Endothelial cell of umbilical vein (primary cell): ENCODE results near the gene MATN4. TPM values are rescaled to one million over a fixed set of nuclear protein-coding genes. Genes with fewer than 3 reads are reported as not detected.

Experiments
- BruUV-seq: library from RNA; stranded (reverse); fragments of 400-500 nt; replicated peaks from 2 replicates; lab custom pipeline; 2021; lab: Mats Ljungman, UMichigan
- CTCF ChIA-PET: fragments of 300-600, 350-600 bp; sonication (Branson Sonifier 250); formaldehyde crosslinking; loops from one replicate; lab custom pipeline; 2021; ENCODE audit warnings: antibody characterized with exemption, inconsistent platforms; lab: Charles Lee
- POLR2A ChIA-PET: fragments of 300-600, 350-600 bp; sonication (Branson Sonifier 250); formaldehyde crosslinking; loops from one replicate; lab custom pipeline; 2021; ENCODE audit warnings: antibody characterized with exemption, inconsistent platforms; lab: Charles Lee
- DNase-seq: peaks from one replicate; pipeline ENCODE4 v3.0.0-alpha.2; 2011; ENCODE audit warnings: low read depth, low spot score
- FAIRE-seq: peaks from 2 replicates; lab custom pipeline; 2011; peaks lifted over from hg19 to GRCh38; lab: Jason Lieb, UNC
- H2AFZ ChIP-seq: 2 replicates; pipeline ENCODE4 v1.6.0; 2012; ENCODE audit warnings: low read depth, low read length, control low read depth, inconsistent platforms
- H3K27ac ChIP-seq: 2 replicates; pipeline ENCODE4 v1.5.1; 2011; ENCODE audit warnings: low read depth, mild to moderate bottlenecking, control low read depth, low read length, moderate library complexity; ENCODE audit not compliant: insufficient read depth
- H3K27me3 ChIP-seq, 2 experiments: 2 replicates each; pipeline versions ENCODE4 v1.6.0 to v1.6.1; 2011; ENCODE audit warnings: low read length in 2 of 2, mixed read lengths in 1 of 2; ENCODE audit not compliant: control insufficient read depth in 2 of 2, insufficient read depth in 2 of 2
- H3K36me3 ChIP-seq, 2 experiments: 2 replicates in 1 of 2; 3 replicates in 1 of 2; pipeline ENCODE4 v1.5.1; 2011; ENCODE audit warnings: low read length in 2 of 2, mild to moderate bottlenecking in 1 of 2, moderate library complexity in 1 of 2; ENCODE audit not compliant: control insufficient read depth in 2 of 2, insufficient read depth in 2 of 2; ENCODE audit errors: extremely low read depth in 1 of 2
- H3K4me1 ChIP-seq: 3 replicates; pipeline ENCODE4 v1.5.1; 2011; ENCODE audit warnings: mild to moderate bottlenecking, low read length; ENCODE audit not compliant: control insufficient read depth, insufficient read depth; ENCODE audit errors: extremely low read depth
- H3K4me2 ChIP-seq: 2 replicates; pipeline ENCODE4 v1.6.1; 2011; ENCODE audit warnings: low read length, control low read depth, mixed read lengths; ENCODE audit not compliant: insufficient read depth
- H3K4me3 ChIP-seq, 3 experiments: fragments of 200-600 bp in 1 of 3; sonication (generic), shearing (Covaris generic) in 1 of 3; replicated peaks in 1 of 3; 2 replicates each; pipeline ENCODE4 v1.5.1; 2011 to 2016; ENCODE audit warnings: control low read depth in 3 of 3, low read length in 3 of 3, mild to moderate bottlenecking in 2 of 3, inconsistent platforms in 1 of 3, low read depth in 1 of 3, moderate library complexity in 1 of 3; ENCODE audit not compliant: insufficient read depth in 1 of 3
- H3K79me2 ChIP-seq: 2 replicates; pipeline ENCODE4 v1.6.0; 2012; ENCODE audit warnings: low read length, inconsistent platforms; ENCODE audit not compliant: control insufficient read depth, insufficient read depth
- H3K9ac ChIP-seq: replicated peaks from 2 replicates; pipeline ENCODE3; 2011; ENCODE audit warnings: low read length, control low read depth; ENCODE audit not compliant: insufficient read depth; ENCODE audit errors: extremely low read depth
- H3K9me1 ChIP-seq: replicated peaks from 3 replicates; pipeline ENCODE4 v1.6.0; 2011; ENCODE audit warnings: mild to moderate bottlenecking, low read length; ENCODE audit not compliant: control insufficient read depth, insufficient read depth; ENCODE audit errors: extremely low read depth
- H3K9me3 ChIP-seq: replicated peaks from 2 replicates; pipeline ENCODE4 v1.5.1; 2012; ENCODE audit warnings: low read length, inconsistent platforms; ENCODE audit not compliant: control insufficient read depth, insufficient read depth
- H4K20me1 ChIP-seq: replicated peaks from 2 replicates; pipeline ENCODE3; 2011; ENCODE audit warnings: mild to moderate bottlenecking, low read length; ENCODE audit not compliant: control insufficient read depth, insufficient read depth; ENCODE audit errors: extremely low read depth
- CTCF ChIP-seq, 2 donors: IDR thresholded peaks; 1 replicate in 1 of 2; 2 replicates in 1 of 2; pipeline ENCODE4 v1.5.1; 2011; ENCODE audit warnings: low read length in 2 of 2, mild to moderate bottlenecking in 2 of 2, moderate library complexity in 2 of 2, control low read depth in 1 of 2, inconsistent platforms in 1 of 2, low read depth in 1 of 2; ENCODE audit not compliant: insufficient read depth in 1 of 2; ENCODE audit errors: extremely low read depth in 1 of 2
- EZH2 ChIP-seq: IDR thresholded peaks from 2 replicates; pipeline ENCODE4 v1.6.1; 2012; ENCODE audit warnings: borderline replicate concordance, low read depth, mild to moderate bottlenecking, moderate library complexity, low read length, inconsistent platforms; ENCODE audit not compliant: severe bottlenecking
- FOS ChIP-seq: IDR thresholded peaks from 2 replicates; pipeline ENCODE4 v1.6.1; 2011; ENCODE audit warnings: mild to moderate bottlenecking, low read length, moderate library complexity, borderline replicate concordance; ENCODE audit not compliant: insufficient read depth
- GATA2 ChIP-seq: IDR thresholded peaks from 2 replicates; pipeline ENCODE4 v1.7.0; 2011; ENCODE audit warnings: low read depth, mild to moderate bottlenecking, moderate library complexity, mixed read lengths, low read length; ENCODE audit not compliant: insufficient read length, insufficient read depth
- JUN ChIP-seq: IDR thresholded peaks from 2 replicates; pipeline ENCODE4 v1.6.1; 2011; ENCODE audit warnings: borderline replicate concordance, low read depth; ENCODE audit not compliant: insufficient read length, insufficient read depth
- MYC ChIP-seq: IDR thresholded peaks from one replicate; pipeline ENCODE4 v1.6.1; 2011; ENCODE audit warnings: mild to moderate bottlenecking, low read depth, low read length
- POLR2AphosphoS5 ChIP-seq: IDR thresholded peaks from 2 replicates; pipeline ENCODE4 v1.6.1; 2012; ENCODE audit warnings: low read depth, mild to moderate bottlenecking, control low read depth, low read length, moderate library complexity; ENCODE audit not compliant: insufficient read depth
- dilution Hi-C: fragments of 300-500 bp; cut with MboI; formaldehyde crosslinking; loops from one replicate; pipeline ENCODE4 v1.15.0; 2019; ENCODE audit warnings: low sequenced_read_pairs; ENCODE audit not compliant: extremely low pct_ligation_motif_present
- intact Hi-C: fragments of 100-400 bp; cut with micrococcal nuclease; formaldehyde crosslinking; loops from one replicate; pipeline ENCODE4 v1.10.0; 2022
- polyA plus RNA-seq, 4 experiments: library from polyadenylated mRNA; depleted of rRNA in 3 of 4; stranded (reverse) in 3 of 4; unstranded in 1 of 4; fragments of >200 nt; gene quantifications; 2 replicates each; pipeline versions ENCODE4 v1.2.1 to v1.2.3, GENCODE V29; 2011 to 2012; ENCODE audit warnings: missing spikeins in 1 of 4
- total RNA-seq: library from RNA; stranded (reverse); gene quantifications from 2 replicates; pipeline ENCODE4 v1.2.3, GENCODE V29; 2021
- TF ChIP-seq, protein P1 (sequence below): IDR thresholded peaks from 2 replicates; pipeline ENCODE4 v1.6.1; 2011; ENCODE audit not compliant: insufficient read depth, insufficient read length

Gene MATN4
- total and polyA plus RNA-seq, 2 donors (not counting 3 experiments of a cell fraction or from before 2014, with no cell fraction given): 0.10 TPM; not detected in 1

- Histone ChIP-seq H3K9ac (no peak overlapping the region), H3K9me3 (no peaks in the 10 kb centered on the region), H3K9me1 (no peaks in the 10 kb centered on the region), H4K20me1 (no peaks in the 10 kb centered on the region), H3K4me3 (no peak overlapping the region), H2AFZ (no peak overlapping the region), H3K4me2 (no peak overlapping the region), H3K27me3 (no peaks in the 10 kb centered on the region), H3K27ac (no peak overlapping the region), H3K36me3 (peaks cover 4 to 5% of the 10 kb centered on the region in 2 experiments), H3K79me2 (peaks cover 42% of the 10 kb centered on the region), H3K4me1 (peaks cover 19% of the 10 kb centered on the region)
- ChIA-PET CTCF (interaction anchor here (1.0 to 4.0 kb wide), 11 partner anchors 11 to 100 kb away, joined by 3 to 22 read pairs (median 9); partner anchors contain the start of gene SYS1), POLR2A (interaction anchor here (0.9 to 2.7 kb wide), 2 partner anchors 11 to 26 kb away, joined by 3 to 10 read pairs; partner anchors contain the start of genes SDC4 and SYS1)
- dilution Hi-C loops: no loop called here
- DNase-seq (no peak), FAIRE-seq (no peak)
- no peak for TF ChIP-seq MYC
- no TSS peak for BruUV-seq
- intact Hi-C loops: no loop called here
Observed at GRCh38 chr20:45336530-45337366, 28.6 kb upstream of the MATN4 start.

DNA sequence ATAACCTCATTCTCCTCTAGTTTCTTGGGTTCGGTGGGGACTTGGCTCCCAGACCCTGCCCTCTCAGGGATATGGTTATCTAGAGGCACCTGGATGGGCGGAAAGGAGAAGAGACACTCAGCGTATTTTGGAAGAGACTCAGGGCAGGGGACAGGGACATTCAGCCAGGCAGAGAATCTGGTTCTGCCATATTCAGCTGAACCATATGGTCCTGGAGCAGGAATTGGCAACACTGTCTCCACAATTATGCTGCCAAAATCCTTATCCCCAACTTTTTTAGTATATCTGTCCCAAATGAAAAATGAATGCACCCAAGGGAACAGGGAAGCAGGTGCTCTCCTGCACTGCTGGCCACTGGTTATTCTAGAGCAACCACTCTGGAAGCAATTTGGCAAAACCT lies 22.4 kb upstream of the MATN4 start:
- ChIA-PET CTCF (no interaction called here), POLR2A (no interaction called here)
- Histone ChIP-seq H3K4me3 (no peak overlapping the region), H3K4me1 (no peaks in the 10 kb centered on the region), H3K36me3 (peaks cover 8 to 14% of the 10 kb centered on the region in 2 experiments), H3K9me1 (no peaks in the 10 kb centered on the region), H3K79me2 (no peaks in the 10 kb centered on the region), H4K20me1 (no peaks in the 10 kb centered on the region), H3K27me3 (no peaks in the 10 kb centered on the region), H2AFZ (no peak overlapping the region), H3K4me2 (no peak overlapping the region), H3K27ac (no peak overlapping the region), H3K9ac (no peak overlapping the region), H3K9me3 (no peaks in the 10 kb centered on the region)
- dilution Hi-C loops: no loop called here
- DNase-seq (no peak), FAIRE-seq (no peak)
- no TSS peak for BruUV-seq
- intact Hi-C loops: no loop called here
- TF ChIP-seq CTCF (IDR thresholded peaks at IDR 0.05; ENCODE audit: extremely low read depth in 1 of 2, insufficient read depth in 1 of 2, low read depth in 1 of 2, low read length in 2 of 2) (no peak), JUN (no peak), POLR2AphosphoS5 (no peak), EZH2 (no peak), MYC (no peak), GATA2 (no peak), FOS (no peak)
- TF ChIP-seq, protein P1, sequence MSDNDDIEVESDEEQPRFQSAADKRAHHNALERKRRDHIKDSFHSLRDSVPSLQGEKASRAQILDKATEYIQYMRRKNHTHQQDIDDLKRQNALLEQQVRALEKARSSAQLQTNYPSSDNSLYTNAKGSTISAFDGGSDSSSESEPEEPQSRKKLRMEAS: no peak
